DOHH2 (cell line): ENCODE data around the gene RTP2.

Source experiments
- H3F3A ChIP-seq: fragments of 200-600 bp; sonication (generic), shearing (Covaris generic); 2 replicates; pipeline ENCODE4 v1.6.0; 2016; ENCODE audit warnings: antibody characterized with exemption, mild to moderate bottlenecking; ENCODE audit not compliant: control insufficient read depth, insufficient read depth
- H3K27ac ChIP-seq: fragments of 200-600 bp; sonication (generic); 2 replicates; pipeline ENCODE4 v1.5.1; 2014; ENCODE audit warnings: low read depth, mild to moderate bottlenecking, low read length, moderate library complexity
- H3K27me3 ChIP-seq: fragments of 200-600 bp; sonication (generic); 2 replicates; pipeline ENCODE4 v1.6.1; 2014; ENCODE audit warnings: mild to moderate bottlenecking, low read length, mixed read lengths; ENCODE audit not compliant: control insufficient read depth
- H3K36me3 ChIP-seq: fragments of 200-600 bp; sonication (generic); 2 replicates; pipeline ENCODE4 v1.6.1; 2014; ENCODE audit warnings: mild to moderate bottlenecking, low read length, moderate library complexity, mixed read lengths; ENCODE audit not compliant: control insufficient read depth
- H3K4me1 ChIP-seq: fragments of 200-600 bp; sonication (generic); 2 replicates; pipeline ENCODE4 v1.6.1; 2014; ENCODE audit warnings: mild to moderate bottlenecking, low read length, mixed read lengths; ENCODE audit not compliant: control insufficient read depth
- H3K4me2 ChIP-seq: fragments of 200-600 bp; sonication (generic); 2 replicates; pipeline ENCODE4 v1.6.0; 2014; ENCODE audit warnings: mild to moderate bottlenecking, low read length, moderate library complexity
- H3K4me3 ChIP-seq: fragments of 200-600 bp; sonication (generic); 2 replicates; pipeline ENCODE4 v1.5.1; 2014; ENCODE audit warnings: mild to moderate bottlenecking, low read length, mixed read lengths
- H3K79me2 ChIP-seq: fragments of 200-600 bp; sonication (generic); 2 replicates; pipeline ENCODE4 v1.6.1; 2014; ENCODE audit warnings: mild to moderate bottlenecking, low read length, mixed read lengths; ENCODE audit not compliant: control insufficient read depth
- H3K9me2 ChIP-seq: fragments of 200-600 bp; sonication (generic); replicated peaks from 2 replicates; pipeline ENCODE4 v1.6.1; 2014; ENCODE audit warnings: mild to moderate bottlenecking, low read length, mixed read lengths; ENCODE audit not compliant: control insufficient read depth
- H3K9me3 ChIP-seq: fragments of 200-600 bp; sonication (generic); 2 replicates; pipeline ENCODE4 v1.6.1; 2014; ENCODE audit warnings: antibody characterized with exemption, low read length, mixed read lengths; ENCODE audit not compliant: control insufficient read depth, insufficient read depth
- H4K20me1 ChIP-seq: fragments of 200-600 bp; sonication (generic); 2 replicates; pipeline ENCODE4 v1.6.0; 2014; ENCODE audit warnings: low read depth, mild to moderate bottlenecking, antibody characterized with exemption, low read length, moderate library complexity; ENCODE audit not compliant: control insufficient read depth, insufficient read depth
- CTCF ChIP-seq: fragments of 200-600 bp; sonication (generic); IDR thresholded peaks from one replicate; pipeline ENCODE4 v1.5.1; 2014; ENCODE audit warnings: antibody characterized with exemption, mild to moderate bottlenecking, low read depth, low read length; ENCODE audit not compliant: poor library complexity, severe bottlenecking
- EZH2phosphoT487 ChIP-seq: fragments of 200-600 bp; sonication (generic); IDR thresholded peaks from 2 replicates; pipeline ENCODE4 v1.6.1; 2017; ENCODE audit warnings: borderline replicate concordance, mild to moderate bottlenecking, antibody characterized with exemption, low read length, moderate library complexity, mixed read lengths

The RTP2 gene

GRCh38 chr3:187722206-187722612 lies 19.9 kb upstream of the RTP2 start:
- peaks cover 92% of the 10 kb centered on the region for H3F3A ChIP-seq

GRCh38 chr3:187721055-187721454 lies 18.7 kb upstream of the RTP2 start:
- TF ChIP-seq CTCF (no peak), EZH2phosphoT487 (no peak)
- H3K4me3 ChIP-seq = no peak overlapping the region
- no peaks in the 10 kb centered on the region for H3K9me3 ChIP-seq
- H3K27ac ChIP-seq = no peak overlapping the region
- H3K79me2 ChIP-seq = no peaks in the 10 kb centered on the region
- H3K4me1 ChIP-seq = no peaks in the 10 kb centered on the region
- H3K27me3 ChIP-seq = no peaks in the 10 kb centered on the region
- peaks cover 83% of the 10 kb centered on the region for H3F3A ChIP-seq
- no peak overlapping the region for H3K4me2 ChIP-seq
- no peaks in the 10 kb centered on the region for H3K9me2 ChIP-seq
- H3K36me3 ChIP-seq = peaks cover 57% of the 10 kb centered on the region
- H4K20me1 ChIP-seq = peaks cover 20% of the 10 kb centered on the region

More at GRCh38 chr3:187722206-187722612, 19.9 kb upstream of the RTP2 start:
- Histone ChIP-seq H3K27me3 (no peaks in the 10 kb centered on the region), H3K79me2 (no peaks in the 10 kb centered on the region), H3K27ac (no peak overlapping the region), H3K4me1 (no peaks in the 10 kb centered on the region), H3K9me3 (no peaks in the 10 kb centered on the region), H3K4me2 (no peak overlapping the region), H3K4me3 (no peak overlapping the region), H3K9me2 (no peaks in the 10 kb centered on the region), H4K20me1 (peaks cover 29% of the 10 kb centered on the region), H3K36me3 (peaks cover 69% of the 10 kb centered on the region)
- TF ChIP-seq EZH2phosphoT487 (no peak), CTCF (peak; percentile 15)

DNA sequence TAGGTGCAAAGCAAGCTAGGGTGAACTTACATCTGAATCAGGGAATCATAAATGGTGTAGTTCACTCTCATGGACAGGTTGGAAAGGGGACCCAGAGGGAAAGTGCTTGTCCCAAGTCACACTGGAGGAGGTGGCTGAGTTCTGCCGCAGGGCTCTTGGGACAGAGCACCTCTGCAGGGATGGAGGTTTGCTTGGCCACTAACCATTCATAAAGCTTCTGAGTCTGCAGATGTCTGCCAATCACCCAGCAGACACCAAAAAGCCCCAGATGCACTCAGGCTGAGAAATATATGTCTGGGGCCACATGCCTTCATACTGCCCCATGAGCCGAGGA lies 17.9 kb upstream of the RTP2 start:
- Histone ChIP-seq H3K27me3 (no peaks in the 10 kb centered on the region), H3K4me1 (peaks cover 3% of the 10 kb centered on the region), H3K9me3 (no peaks in the 10 kb centered on the region), H3K79me2 (no peaks in the 10 kb centered on the region), H4K20me1 (peaks cover 13% of the 10 kb centered on the region), H3K27ac (no peak overlapping the region), H3K36me3 (peaks cover 50% of the 10 kb centered on the region), H3F3A (peaks cover 77% of the 10 kb centered on the region), H3K4me2 (no peak overlapping the region), H3K9me2 (no peaks in the 10 kb centered on the region), H3K4me3 (no peak overlapping the region)
- TF ChIP-seq CTCF (no peak), EZH2phosphoT487 (no peak)
